Neuron (in vitro differentiated cells): Measurements from ENCODE around the gene PDP2.

Source experiments
- H2AFZ ChIP-seq: one replicate; pipeline ENCODE4 v1.6.1; 2013; ENCODE audit warnings: low read depth, mild to moderate bottlenecking, inconsistent platforms, low read length, moderate library complexity
- H3K27me3 ChIP-seq: one replicate; pipeline ENCODE4 v1.6.1; 2013; ENCODE audit warnings: low read length; ENCODE audit not compliant: insufficient read depth
- H3K36me3 ChIP-seq: one replicate; pipeline ENCODE4 v1.6.1; 2013; ENCODE audit warnings: low read length; ENCODE audit not compliant: insufficient read depth
- H3K4me1 ChIP-seq: one replicate; pipeline ENCODE4 v1.6.1; 2013; ENCODE audit warnings: low read length; ENCODE audit not compliant: insufficient read depth
- H3K4me3 ChIP-seq: 2 replicates; pipeline ENCODE4 v1.5.1; 2013; ENCODE audit warnings: mild to moderate bottlenecking, low read length, moderate library complexity
- H3K9me3 ChIP-seq: one replicate; pipeline ENCODE4 v1.6.1; 2013; ENCODE audit warnings: low read length

PDP2 gene

DNA sequence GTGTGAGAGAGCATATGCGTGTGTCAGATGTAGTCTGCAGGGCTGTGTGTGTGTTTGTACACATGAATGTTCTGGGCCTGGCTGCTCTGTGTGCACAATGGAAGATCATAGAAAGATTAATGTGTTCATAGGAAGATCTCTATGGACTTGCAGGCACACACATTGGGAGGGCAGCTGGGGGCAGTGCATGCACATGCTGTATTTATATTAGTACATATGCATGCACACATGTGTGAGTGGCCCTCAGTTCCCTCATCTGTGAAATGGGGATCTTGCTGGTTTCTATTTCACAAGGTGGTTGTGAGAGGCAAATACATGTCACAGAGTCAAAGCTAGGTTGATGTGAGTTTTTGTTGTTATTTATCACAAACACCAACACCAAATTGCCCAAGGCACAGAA, 34.0 kb upstream of the PDP2 start:
- Histone ChIP-seq H3K9me3 (no peaks in the 10 kb centered on the region), H3K4me1 (peaks cover 9% of the 10 kb centered on the region), H3K27me3 (peaks cover 81% of the 10 kb centered on the region), H3K4me3 (no peak overlapping the region), H2AFZ (no peak overlapping the region), H3K36me3 (no peaks in the 10 kb centered on the region)

DNA sequence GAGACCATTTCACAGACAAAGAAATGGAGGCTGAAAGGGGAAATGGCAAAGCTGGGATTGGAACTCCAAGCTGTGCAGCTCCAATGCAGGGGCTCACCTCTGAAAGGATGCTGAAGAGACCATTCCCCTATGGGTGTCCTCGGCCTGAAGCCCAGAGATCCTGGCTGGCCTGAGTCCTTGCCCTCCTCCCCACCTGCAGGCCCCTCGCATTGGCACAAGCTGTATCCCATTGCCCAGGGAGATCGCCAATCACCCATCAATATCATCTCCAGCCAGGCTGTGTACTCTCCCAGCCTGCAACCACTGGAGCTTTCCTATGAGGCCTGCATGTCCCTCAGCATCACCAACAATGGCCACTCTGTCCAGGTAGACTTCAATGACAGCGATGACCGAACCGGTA, 33.5 kb upstream of the PDP2 start:
- peaks cover 82% of the 10 kb centered on the region for H3K27me3 ChIP-seq
- H3K4me1 ChIP-seq, result peaks cover 9% of the 10 kb centered on the region
- no peaks in the 10 kb centered on the region for H3K9me3 ChIP-seq
- no peak overlapping the region for H3K4me3 ChIP-seq
- no peaks in the 10 kb centered on the region for H3K36me3 ChIP-seq
- no peak overlapping the region for H2AFZ ChIP-seq

GRCh38 chr16:66847533-66848067, 32.7 kb upstream of the PDP2 start:
- peaks cover 9% of the 10 kb centered on the region for H3K4me1 ChIP-seq

DNA sequence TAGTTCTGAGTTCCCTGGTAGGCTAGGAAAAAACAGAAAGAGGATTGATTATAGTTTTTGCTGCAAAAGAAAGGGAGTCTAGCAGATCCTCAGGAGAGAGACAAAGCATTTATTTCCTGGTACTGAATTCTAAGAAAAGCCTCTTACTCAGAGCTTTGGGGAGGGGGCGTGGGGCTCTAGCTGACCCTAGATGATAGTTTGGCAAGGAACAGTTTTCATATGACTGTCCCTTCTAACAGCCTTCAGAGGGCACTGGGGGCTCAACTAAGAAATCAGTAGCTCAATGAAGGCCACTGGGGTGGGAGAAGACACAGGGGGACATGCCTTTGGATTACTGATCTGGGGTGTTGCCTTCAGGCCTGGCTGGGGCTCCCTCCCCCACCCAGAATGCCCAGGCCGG, 32.1 kb upstream of the PDP2 start:
- Histone ChIP-seq H3K4me1 (peaks cover 9% of the 10 kb centered on the region), H3K27me3 (peaks cover 74% of the 10 kb centered on the region), H3K36me3 (no peaks in the 10 kb centered on the region), H2AFZ (no peak overlapping the region), H3K9me3 (no peaks in the 10 kb centered on the region), H3K4me3 (no peak overlapping the region)

More at GRCh38 chr16:66847533-66848067, 32.7 kb upstream of the PDP2 start:
- Histone ChIP-seq H3K4me3 (no peak overlapping the region), H3K36me3 (no peaks in the 10 kb centered on the region), H3K27me3 (peaks cover 76% of the 10 kb centered on the region), H2AFZ (no peak overlapping the region), H3K9me3 (no peaks in the 10 kb centered on the region)

DNA sequence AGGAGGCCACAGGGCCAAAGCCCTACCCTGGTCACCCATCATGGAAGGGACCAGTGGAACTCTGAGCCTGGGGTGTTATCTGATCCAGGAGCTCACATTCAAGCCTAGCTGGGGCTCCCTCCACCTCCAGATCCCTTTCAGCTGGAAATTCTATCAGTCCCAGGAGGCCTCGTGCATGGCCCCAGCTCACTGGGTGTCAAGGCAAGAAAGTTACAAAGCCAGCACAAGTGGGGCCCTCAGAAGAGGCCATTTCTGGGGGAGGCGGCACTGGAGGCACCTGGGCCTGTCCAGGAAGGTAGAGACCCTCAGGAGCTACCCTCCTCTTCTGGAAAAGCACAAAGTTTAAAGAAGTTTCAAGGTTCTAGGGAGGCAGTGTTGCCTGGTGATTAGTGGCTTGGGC, 31.3 kb upstream of the PDP2 start:
- no peak overlapping the region for H3K4me3 ChIP-seq
- H3K27me3 ChIP-seq, result peaks cover 72% of the 10 kb centered on the region

GRCh38 chr16:66849549-66849948, 30.8 kb upstream of the PDP2 start:
- H3K4me1 ChIP-seq, result peaks cover 5% of the 10 kb centered on the region
- H3K4me3 ChIP-seq, result no peak overlapping the region
- peaks cover 70% of the 10 kb centered on the region for H3K27me3 ChIP-seq
- H3K9me3 ChIP-seq, result no peaks in the 10 kb centered on the region
- no peaks in the 10 kb centered on the region for H3K36me3 ChIP-seq
- no peak overlapping the region for H2AFZ ChIP-seq

More for the DNA sequence above, 31.3 kb upstream of the PDP2 start:
- H3K9me3 ChIP-seq, result no peaks in the 10 kb centered on the region
- peaks cover 9% of the 10 kb centered on the region for H3K4me1 ChIP-seq
- H2AFZ ChIP-seq, result no peak overlapping the region
- no peaks in the 10 kb centered on the region for H3K36me3 ChIP-seq

DNA sequence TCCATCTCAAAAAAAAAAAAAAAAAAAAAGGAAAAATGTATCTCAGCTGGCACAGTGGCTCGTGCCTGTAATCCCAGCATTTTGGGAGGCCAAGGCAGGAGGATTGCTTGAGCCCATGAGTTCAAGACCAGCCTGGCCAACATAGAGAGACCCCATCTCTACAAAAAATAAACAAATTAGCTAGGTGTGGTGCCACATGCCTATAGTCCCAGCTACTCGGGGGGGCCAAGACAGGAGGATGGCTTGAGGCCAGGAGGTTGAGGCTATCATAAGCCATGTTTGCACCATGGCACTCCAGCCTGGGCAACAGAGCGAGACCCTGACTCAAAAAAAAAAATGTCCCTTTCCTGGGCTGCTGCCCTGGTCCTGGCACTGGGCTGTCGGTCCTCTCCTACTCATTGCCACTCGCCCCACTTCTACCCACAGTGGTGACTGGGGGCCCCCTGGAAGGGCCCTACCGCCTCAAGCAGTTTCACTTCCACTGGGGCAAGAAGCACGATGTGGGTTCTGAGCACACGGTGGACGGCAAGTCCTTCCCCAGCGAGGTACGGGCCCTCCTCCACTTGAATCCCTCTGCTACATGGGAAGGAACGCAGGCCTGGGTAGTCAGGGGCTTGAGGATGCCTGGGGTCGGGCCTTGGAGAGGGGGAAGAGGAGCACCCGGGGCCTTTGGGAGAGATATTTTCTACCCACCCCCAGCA, 30.1 kb upstream of the PDP2 start:
- H3K9me3 ChIP-seq, result no peaks in the 10 kb centered on the region
- peaks cover 66% of the 10 kb centered on the region for H3K27me3 ChIP-seq

DNA sequence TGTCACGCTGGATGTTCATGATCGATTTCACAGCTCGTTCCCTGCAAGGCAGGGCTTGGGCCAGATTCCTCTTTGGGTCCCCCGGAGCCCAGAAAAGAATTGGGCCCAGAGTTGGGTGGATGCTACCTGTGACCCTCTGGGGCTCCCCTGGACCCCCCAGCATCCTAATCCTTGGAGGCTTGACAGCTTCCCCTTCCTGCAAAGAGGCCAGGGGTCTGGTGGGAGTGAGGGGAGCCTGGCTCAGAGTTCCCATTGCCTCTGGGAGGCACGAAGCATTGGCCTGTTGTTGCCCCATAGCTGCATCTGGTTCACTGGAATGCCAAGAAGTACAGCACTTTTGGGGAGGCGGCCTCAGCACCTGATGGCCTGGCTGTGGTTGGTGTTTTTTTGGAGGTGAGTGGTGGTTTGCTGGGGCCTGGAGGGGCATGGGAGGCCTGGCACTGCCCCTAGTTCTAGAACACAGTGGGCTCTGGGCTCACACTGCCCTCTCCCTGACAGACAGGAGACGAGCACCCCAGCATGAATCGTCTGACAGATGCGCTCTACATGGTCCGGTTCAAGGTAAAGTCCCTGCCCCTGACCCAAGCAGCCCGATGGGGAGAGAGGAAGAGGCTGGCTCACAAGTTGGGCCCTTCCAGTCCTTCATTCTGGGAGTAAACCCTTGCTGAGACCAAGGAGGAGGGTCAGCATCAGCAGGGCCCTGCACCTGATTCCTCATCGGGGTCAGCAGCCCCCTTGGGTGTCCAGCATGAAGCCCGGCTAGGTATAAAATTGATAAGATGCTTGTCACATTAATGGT, 28.9 kb upstream of the PDP2 start:
- Histone ChIP-seq H3K4me3 (no peak overlapping the region), H3K27me3 (peaks cover 55% of the 10 kb centered on the region), H2AFZ (no peak overlapping the region), H3K36me3 (no peaks in the 10 kb centered on the region), H3K4me1 (no peaks in the 10 kb centered on the region), H3K9me3 (no peaks in the 10 kb centered on the region)

More for the DNA sequence above, 30.1 kb upstream of the PDP2 start:
- H2AFZ ChIP-seq, result no peak overlapping the region
- H3K4me1 ChIP-seq, result no peaks in the 10 kb centered on the region
- H3K4me3 ChIP-seq, result no peak overlapping the region
- no peaks in the 10 kb centered on the region for H3K36me3 ChIP-seq

DNA sequence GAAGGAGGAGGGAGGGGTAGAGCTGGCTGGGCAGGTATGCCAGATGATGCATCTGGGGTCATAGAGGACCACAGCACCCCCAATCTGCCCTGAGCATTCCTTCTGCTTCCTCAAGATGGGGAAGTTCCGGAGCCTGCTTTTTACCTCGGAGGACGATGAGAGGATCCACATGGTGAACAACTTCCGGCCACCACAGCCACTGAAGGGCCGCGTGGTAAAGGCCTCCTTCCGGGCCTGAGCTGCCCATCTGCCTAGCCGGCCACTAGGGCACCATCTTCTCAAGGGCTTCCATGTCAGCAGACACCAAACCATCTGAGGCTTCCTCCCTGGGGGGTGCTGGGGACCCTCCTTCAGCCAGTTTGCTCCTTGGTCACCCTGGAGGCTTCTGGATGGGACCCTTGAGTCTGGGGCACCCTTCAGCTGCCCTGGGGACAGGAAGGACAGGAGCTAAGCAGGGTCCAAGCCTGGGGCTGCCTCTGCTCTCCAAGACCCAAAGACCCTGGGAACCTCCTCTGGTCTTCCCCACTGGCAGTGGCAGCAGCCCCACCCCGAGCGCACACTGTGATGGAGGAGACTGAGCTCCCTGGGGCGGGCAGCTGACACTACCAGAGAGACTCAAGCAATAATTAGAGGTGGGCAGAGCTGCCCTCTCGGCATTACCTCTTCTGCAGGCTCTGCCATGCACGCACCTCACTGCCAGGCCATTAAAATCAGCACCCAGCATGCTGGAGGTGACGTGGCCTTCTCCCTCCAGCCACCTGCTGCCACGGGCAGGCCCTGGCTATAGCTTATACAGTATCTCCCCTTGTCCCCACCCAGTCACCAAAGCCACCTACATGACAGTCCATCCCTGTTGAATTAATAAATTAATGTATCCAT, 26.8 kb upstream of the PDP2 start:
- Histone ChIP-seq H3K27me3 (peaks cover 40% of the 10 kb centered on the region), H3K4me3 (no peak overlapping the region), H2AFZ (no peak overlapping the region), H3K9me3 (no peaks in the 10 kb centered on the region), H3K4me1 (no peaks in the 10 kb centered on the region), H3K36me3 (no peaks in the 10 kb centered on the region)

DNA sequence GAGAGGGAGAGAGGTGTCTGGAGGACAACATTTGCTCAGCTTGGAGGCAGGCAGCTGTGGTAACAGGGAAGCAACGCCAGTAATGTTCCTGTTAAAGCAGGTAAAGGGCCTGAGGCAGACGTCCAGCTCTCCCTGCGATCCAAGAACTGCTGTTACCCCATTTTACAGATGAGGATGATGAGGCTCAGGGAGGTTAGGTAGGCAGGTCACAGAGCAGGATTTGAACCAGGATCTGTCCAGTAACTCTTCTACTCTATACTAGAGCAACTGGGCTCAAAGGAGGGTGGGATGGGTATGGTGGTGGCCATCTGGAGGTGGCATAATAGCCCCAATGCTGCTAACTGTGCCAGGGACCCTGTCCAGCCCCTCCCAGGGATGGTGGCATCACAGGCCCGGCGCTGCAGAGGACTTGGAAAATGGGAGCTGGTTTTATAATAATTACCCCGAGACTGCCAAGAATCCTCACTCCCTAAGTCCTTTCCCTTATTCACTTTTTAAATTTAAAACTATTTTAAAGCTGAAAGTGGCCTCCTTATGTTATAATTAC, 24.1 kb upstream of the PDP2 start:
- peaks cover 30% of the 10 kb centered on the region for H3K27me3 ChIP-seq
- no peak overlapping the region for H3K4me3 ChIP-seq
- no peak overlapping the region for H2AFZ ChIP-seq
- no peaks in the 10 kb centered on the region for H3K36me3 ChIP-seq
- H3K9me3 ChIP-seq, result no peaks in the 10 kb centered on the region
- no peaks in the 10 kb centered on the region for H3K4me1 ChIP-seq

GRCh38 chr16:66856801-66857200, 23.5 kb upstream of the PDP2 start:
- Histone ChIP-seq H3K27me3 (peaks cover 25% of the 10 kb centered on the region), H3K36me3 (no peaks in the 10 kb centered on the region), H3K4me3 (no peak overlapping the region), H3K9me3 (no peaks in the 10 kb centered on the region), H3K4me1 (peaks cover 3% of the 10 kb centered on the region), H2AFZ (no peak overlapping the region)

DNA sequence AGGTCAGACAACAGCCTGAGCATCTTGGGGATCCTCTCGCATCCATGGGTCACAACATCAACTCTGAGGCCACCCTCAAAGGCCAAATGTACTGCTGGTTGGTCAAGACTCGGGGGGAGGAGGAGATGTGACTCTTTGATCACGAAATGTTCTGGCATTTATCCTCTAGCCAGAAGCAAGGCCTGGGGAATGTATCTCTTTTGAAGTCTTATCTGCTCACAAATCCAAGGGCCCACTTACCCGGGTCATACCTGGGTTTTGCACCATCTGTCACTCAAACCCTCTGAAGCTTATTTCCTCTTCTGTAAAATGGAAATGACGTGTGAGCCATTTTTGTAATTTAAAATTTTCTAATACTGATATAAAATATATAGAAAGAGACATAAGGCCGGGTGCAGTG, 22.9 kb upstream of the PDP2 start:
- H3K36me3 ChIP-seq, result no peaks in the 10 kb centered on the region
- H2AFZ ChIP-seq, result no peak overlapping the region
- peaks cover 23% of the 10 kb centered on the region for H3K27me3 ChIP-seq
- H3K9me3 ChIP-seq, result no peaks in the 10 kb centered on the region
- H3K4me3 ChIP-seq, result no peak overlapping the region
- H3K4me1 ChIP-seq, result peaks cover 7% of the 10 kb centered on the region
